CD8-positive, alpha-beta memory T cell (primary cell): ENCODE data around the gene DNAJC5. TPM values are rescaled to one million over a fixed set of nuclear protein-coding genes. Genes with fewer than 3 reads are reported as not detected.

Experiments
- CTCF ChIA-PET: fragments of 350-600 bp; sonication (Branson Sonifier 250); formaldehyde crosslinking; loops from one replicate; lab custom pipeline; 2021; ENCODE audit warnings: antibody characterized with exemption; lab: Charles Lee
- POLR2A ChIA-PET: fragments of 350-600 bp; sonication (Branson Sonifier 250); formaldehyde crosslinking; loops from one replicate; lab custom pipeline; 2021; ENCODE audit warnings: antibody characterized with exemption; lab: Charles Lee
- DNase-seq, 5 donors: peaks; one replicate each; pipeline versions ENCODE4 v3.0.0 to v3.0.0-alpha.2; 2020 to 2022; ENCODE audit warnings: mixed read lengths in 1 of 5
- H3K27ac ChIP-seq: one replicate; pipeline ENCODE4 v1.7.0; 2013; ENCODE audit warnings: low read depth, mild to moderate bottlenecking, low read length, moderate library complexity
- H3K27me3 ChIP-seq: 2 replicates; pipeline ENCODE4 v1.7.0; 2013; ENCODE audit warnings: low read length, mild to moderate bottlenecking; ENCODE audit not compliant: insufficient read depth, poor library complexity, severe bottlenecking
- H3K36me3 ChIP-seq: 2 replicates; pipeline ENCODE4 v1.7.0; 2013; ENCODE audit warnings: mild to moderate bottlenecking, low read length, moderate library complexity; ENCODE audit not compliant: insufficient read depth
- H3K4me1 ChIP-seq: 2 replicates; pipeline ENCODE4 v1.7.0; 2013; ENCODE audit warnings: mild to moderate bottlenecking, low read length, moderate library complexity; ENCODE audit not compliant: insufficient read depth
- H3K4me3 ChIP-seq: 2 replicates; pipeline ENCODE4 v1.7.0; 2013; ENCODE audit warnings: mild to moderate bottlenecking, low read length
- H3K9me3 ChIP-seq: 2 replicates; pipeline ENCODE4 v1.7.0; 2013; ENCODE audit warnings: mild to moderate bottlenecking, low read length
- H3K27ac Mint-ChIP-seq, 8 donors: one replicate each; pipeline ENCODE4 v1.8.0; 2020 to 2021; ENCODE audit warnings: mixed read lengths in 8 of 8, mild to moderate bottlenecking in 6 of 8, inconsistent platforms in 3 of 8, moderate library complexity in 3 of 8
- H3K27me3 Mint-ChIP-seq, 2 donors: one replicate each; pipeline ENCODE4 v1.8.0; 2020 to 2021; ENCODE audit warnings: mixed read lengths in 2 of 2, mild to moderate bottlenecking in 1 of 2, moderate library complexity in 1 of 2
- H3K36me3 Mint-ChIP-seq, 3 donors: one replicate each; pipeline ENCODE4 v1.8.0; 2020 to 2021; ENCODE audit warnings: mixed read lengths in 3 of 3, inconsistent platforms in 1 of 3, mild to moderate bottlenecking in 1 of 3
- H3K4me1 Mint-ChIP-seq, 3 donors: one replicate each; pipeline ENCODE4 v1.8.0; 2020 to 2021; ENCODE audit warnings: mixed read lengths in 3 of 3, inconsistent platforms in 1 of 3, mild to moderate bottlenecking in 1 of 3
- H3K4me3 Mint-ChIP-seq, 7 donors: one replicate each; pipeline ENCODE4 v1.8.0; 2020 to 2021; ENCODE audit warnings: mixed read lengths in 7 of 7, mild to moderate bottlenecking in 6 of 7, moderate library complexity in 4 of 7, inconsistent platforms in 2 of 7
- H3K9me3 Mint-ChIP-seq, 5 donors: one replicate each; pipeline ENCODE4 v1.8.0; 2020 to 2022; ENCODE audit warnings: mixed read lengths in 5 of 5, mild to moderate bottlenecking in 3 of 5, moderate library complexity in 2 of 5, inconsistent platforms in 1 of 5
- polyA plus RNA-seq: library from polyadenylated mRNA; unstranded; fragments of 300-500 nt; fragmentation: Illumina TruSeq; gene quantifications from one replicate; pipeline ENCODE4 v1.2.3, GENCODE V29; 2021
- total RNA-seq, 2 experiments: library from RNA; stranded (reverse); gene quantifications; one replicate each; pipeline ENCODE4 v1.2.3, GENCODE V29; 2021

Gene DNAJC5
- total and polyA plus RNA-seq, 3 experiments from 2014 or later: 8.3 to 40.9 (median 38.9) TPM

GRCh38 chr20:63884506-63885263, 10.2 kb upstream of the DNAJC5 start:
- no peaks in the 10 kb centered on the region for H3K9me3 ChIP-seq
- Mint-ChIP-seq H3K9me3 (no peaks in the 10 kb centered on the region), H3K4me3 (no peak overlapping the region), H3K27ac (no peak overlapping the region), H3K4me1 (peaks cover 0 to 4% (median 0%) of the 10 kb centered on the region in 3 donors), H3K36me3 (peaks cover 0 to 67% (median 2%) of the 10 kb centered on the region in 3 donors), H3K27me3 (no peaks in the 10 kb centered on the region)
- DNase-seq: no peak
- ChIA-PET POLR2A (no interaction called here), CTCF (interaction anchor here (0.6 to 1.1 kb wide), 2 partner anchors 20 to 74 kb away, joined by 3 read pairs; no protein-coding TSS in a partner anchor)
- peaks cover 22% of the 10 kb centered on the region for H3K36me3 ChIP-seq
- H3K27me3 ChIP-seq: no peaks in the 10 kb centered on the region
- H3K4me3 ChIP-seq: no peak overlapping the region
- no peaks in the 10 kb centered on the region for H3K4me1 ChIP-seq
- no peak overlapping the region for H3K27ac ChIP-seq

DNA sequence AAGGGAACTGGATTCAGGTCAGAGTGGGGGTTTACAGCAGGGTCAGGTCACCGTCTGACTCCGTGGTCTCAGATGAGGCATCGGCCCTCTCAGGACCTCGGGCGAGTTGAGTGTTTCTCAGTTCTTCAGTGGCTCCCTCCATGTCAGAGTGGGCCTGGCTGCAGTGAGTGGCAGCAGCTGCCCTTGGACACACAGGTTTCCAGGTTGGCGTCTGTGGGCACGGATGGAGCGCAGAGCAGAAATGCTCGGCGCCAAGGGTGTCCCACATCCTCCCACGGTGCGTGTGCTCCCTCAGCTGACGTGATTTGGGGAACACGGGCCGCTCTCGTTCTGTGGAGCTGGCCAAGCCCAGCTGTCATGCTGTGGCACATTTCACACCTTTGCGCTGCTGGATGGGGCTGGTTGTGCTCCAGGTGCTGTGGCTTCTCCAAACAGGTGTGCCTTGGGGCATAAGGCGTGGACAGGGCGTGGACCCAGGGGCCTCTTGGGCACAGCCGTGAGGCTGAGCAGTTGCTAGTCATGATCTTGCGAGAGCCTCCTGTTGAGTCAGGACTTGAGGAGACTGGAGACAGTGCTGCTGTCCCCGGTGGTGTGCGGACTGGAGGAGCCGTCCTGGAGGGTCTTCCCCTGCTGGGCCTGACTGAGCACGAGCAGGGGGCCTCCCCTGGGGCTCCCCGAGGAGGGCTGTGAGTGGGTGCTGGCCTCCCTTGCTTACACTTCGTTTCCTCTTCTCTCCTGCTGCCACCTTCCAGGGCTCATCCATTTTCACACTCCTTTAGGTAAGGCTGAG, 9.5 kb upstream of the DNAJC5 start:
- no peaks in the 10 kb centered on the region for H3K9me3 Mint-ChIP-seq
- peaks cover 0 to 4% (median 0%) of the 10 kb centered on the region in 3 donors for H3K4me1 Mint-ChIP-seq
- POLR2A ChIA-PET: no interaction called here

DNA sequence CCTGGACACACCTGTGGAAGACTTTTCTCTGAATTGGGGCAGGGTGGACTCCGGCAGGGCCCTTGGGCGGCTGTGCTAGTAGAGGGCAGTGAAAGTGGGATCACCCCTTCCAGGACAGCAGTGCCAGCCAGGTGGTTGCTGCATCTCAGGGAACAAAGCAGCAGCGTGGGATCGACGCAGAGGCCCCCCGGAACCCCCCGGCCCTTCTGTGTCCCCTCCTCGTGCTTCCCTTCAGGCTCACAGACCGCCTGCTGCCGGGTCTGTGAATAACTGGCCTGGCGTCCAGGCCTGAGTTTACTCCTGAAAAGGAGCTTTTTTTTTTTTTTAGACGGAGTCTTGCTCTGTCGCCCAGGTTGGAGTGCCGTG, 8.9 kb upstream of the DNAJC5 start:
- no peak overlapping the region for H3K27ac ChIP-seq
- no peak overlapping the region for H3K4me3 ChIP-seq
- POLR2A ChIA-PET: no interaction called here
- no peaks in the 10 kb centered on the region for H3K9me3 ChIP-seq
- H3K4me3 Mint-ChIP-seq: no peak overlapping the region
- no peaks in the 10 kb centered on the region for H3K27me3 Mint-ChIP-seq
- CTCF ChIA-PET: no interaction called here
- no peaks in the 10 kb centered on the region for H3K27me3 ChIP-seq
- H3K9me3 Mint-ChIP-seq: no peaks in the 10 kb centered on the region
- H3K4me1 Mint-ChIP-seq: peaks cover 0 to 4% (median 0%) of the 10 kb centered on the region in 3 donors
- no peak overlapping the region for H3K27ac Mint-ChIP-seq
- no peak for DNase-seq
- H3K36me3 Mint-ChIP-seq: peaks cover 0 to 78% (median 5%) of the 10 kb centered on the region in 3 donors
- no peaks in the 10 kb centered on the region for H3K4me1 ChIP-seq
- H3K36me3 ChIP-seq: peaks cover 26% of the 10 kb centered on the region

More for the DNA sequence above, 9.5 kb upstream of the DNAJC5 start:
- H3K4me3 Mint-ChIP-seq: no peak overlapping the region
- Histone ChIP-seq H3K4me1 (no peaks in the 10 kb centered on the region), H3K36me3 (peaks cover 26% of the 10 kb centered on the region), H3K9me3 (no peaks in the 10 kb centered on the region), H3K27me3 (no peaks in the 10 kb centered on the region), H3K27ac (no peak overlapping the region), H3K4me3 (no peak overlapping the region)
- CTCF ChIA-PET: interaction anchor here (1.1 kb wide), 1 partner anchor 21 kb away, joined by 3 read pairs; no protein-coding TSS in a partner anchor
- H3K27ac Mint-ChIP-seq: no peak overlapping the region
- no peak for DNase-seq
- peaks cover 0 to 73% (median 5%) of the 10 kb centered on the region in 3 donors for H3K36me3 Mint-ChIP-seq
- no peaks in the 10 kb centered on the region for H3K27me3 Mint-ChIP-seq

DNA sequence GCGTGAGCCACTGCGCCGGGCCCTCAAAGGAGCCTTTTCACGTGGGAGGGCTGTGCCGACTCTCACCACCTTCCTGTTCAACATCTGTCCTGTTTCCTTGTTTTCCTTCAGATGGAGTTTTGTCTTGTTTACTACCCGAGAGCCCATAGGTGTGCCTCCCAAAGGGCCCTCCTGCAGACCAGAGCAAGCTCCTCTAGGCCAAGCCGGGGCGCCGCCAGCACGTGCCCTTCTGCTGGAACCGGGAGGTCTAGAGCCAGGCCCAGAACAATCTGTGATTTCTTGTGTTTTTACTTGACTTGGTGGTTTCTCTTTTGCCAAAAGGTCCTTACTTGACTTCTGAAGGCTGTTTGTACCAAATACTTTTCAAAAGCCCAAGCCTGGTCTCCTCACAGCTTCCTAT, 8.0 kb upstream of the DNAJC5 start:
- H3K27me3 Mint-ChIP-seq: no peaks in the 10 kb centered on the region
- no peaks in the 10 kb centered on the region for H3K27me3 ChIP-seq
- H3K4me1 Mint-ChIP-seq: peaks cover 0 to 4% (median 0%) of the 10 kb centered on the region in 3 donors
- no peak for DNase-seq
- no peak overlapping the region for H3K27ac ChIP-seq
- H3K36me3 Mint-ChIP-seq: peaks cover 0 to 76% (median 5%) of the 10 kb centered on the region in 3 donors
- no peak overlapping the region for H3K4me3 ChIP-seq
- H3K27ac Mint-ChIP-seq: no peak overlapping the region
- no peak overlapping the region for H3K4me3 Mint-ChIP-seq
- no peaks in the 10 kb centered on the region for H3K9me3 ChIP-seq
- H3K4me1 ChIP-seq: no peaks in the 10 kb centered on the region
- POLR2A ChIA-PET: interaction anchor here (0.5 to 1.0 kb wide), 2 partner anchors 22 to 34 kb away, joined by 3 to 4 read pairs; partner anchors contain the start of gene TPD52L2
- CTCF ChIA-PET: no interaction called here
- peaks cover 26% of the 10 kb centered on the region for H3K36me3 ChIP-seq
- no peaks in the 10 kb centered on the region for H3K9me3 Mint-ChIP-seq

DNA sequence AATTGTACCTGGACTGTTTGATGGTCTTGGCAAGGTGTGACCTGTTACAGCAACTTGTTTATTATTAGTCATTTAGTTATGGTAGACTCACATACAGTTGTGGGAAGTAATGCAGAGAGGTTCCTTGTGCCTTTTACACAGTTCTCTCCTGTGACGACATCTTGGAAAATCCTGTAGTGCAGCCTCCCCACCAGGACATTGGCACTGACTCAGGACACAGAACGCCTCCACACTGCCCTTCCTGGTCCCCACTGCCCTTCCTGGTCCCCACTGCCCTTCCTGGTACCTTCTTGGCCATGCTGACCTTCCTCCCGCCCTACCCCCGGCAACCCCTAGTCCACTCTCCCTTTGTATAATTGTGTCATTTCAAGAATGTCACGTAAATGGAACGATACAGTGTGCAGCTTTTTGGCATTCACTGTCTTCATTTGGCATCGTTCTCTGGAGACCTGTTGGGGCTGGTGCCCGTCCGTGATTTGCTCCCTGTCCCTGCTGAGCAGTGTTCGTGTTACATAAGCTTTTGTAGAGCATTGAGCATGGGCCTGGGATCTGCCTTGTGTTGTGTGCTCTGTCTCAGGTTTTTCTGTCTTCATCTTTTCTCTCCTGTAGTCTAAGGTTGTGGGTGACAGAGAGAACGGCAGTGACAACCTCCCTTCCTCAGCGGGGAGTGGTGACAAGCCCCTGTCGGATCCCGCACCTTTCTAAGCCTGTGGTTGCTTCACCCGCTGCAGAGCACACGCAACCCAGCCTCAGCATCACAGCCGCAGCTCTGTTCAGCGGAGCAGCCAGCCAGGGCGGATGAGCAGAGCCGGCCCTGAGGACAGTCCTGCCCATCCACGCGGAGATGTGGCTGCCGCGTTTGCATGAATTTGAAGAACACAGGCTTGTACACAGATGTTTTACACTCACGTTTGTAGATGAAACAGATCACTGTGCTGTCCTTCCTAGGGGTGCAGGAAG, 5.4 kb upstream of the DNAJC5 start:
- POLR2A ChIA-PET: no interaction called here

GRCh38 chr20:63890201-63890576, 4.7 kb upstream of the DNAJC5 start:
- peaks cover 0 to 47% (median 5%) of the 10 kb centered on the region in 3 donors for H3K36me3 Mint-ChIP-seq
- no peaks in the 10 kb centered on the region for H3K27me3 Mint-ChIP-seq
- Histone ChIP-seq H3K4me1 (peaks cover 6% of the 10 kb centered on the region), H3K4me3 (no peak overlapping the region), H3K36me3 (peaks cover 17% of the 10 kb centered on the region), H3K27me3 (no peaks in the 10 kb centered on the region), H3K9me3 (no peaks in the 10 kb centered on the region), H3K27ac (no peak overlapping the region)
- no peak overlapping the region for H3K27ac Mint-ChIP-seq
- H3K4me3 Mint-ChIP-seq: no peak overlapping the region
- DNase-seq: no peak
- H3K4me1 Mint-ChIP-seq: peaks cover 4 to 9% (median 5%) of the 10 kb centered on the region in 3 donors
- POLR2A ChIA-PET: no interaction called here
- CTCF ChIA-PET: no interaction called here
- no peaks in the 10 kb centered on the region for H3K9me3 Mint-ChIP-seq

More for the DNA sequence above, 5.4 kb upstream of the DNAJC5 start:
- Mint-ChIP-seq H3K9me3 (no peaks in the 10 kb centered on the region), H3K4me1 (peaks cover 4 to 10% (median 5%) of the 10 kb centered on the region in 3 donors), H3K27ac (no peak overlapping the region), H3K4me3 (no peak overlapping the region), H3K36me3 (peaks cover 0 to 54% (median 5%) of the 10 kb centered on the region in 3 donors), H3K27me3 (no peaks in the 10 kb centered on the region)
- DNase-seq: no peak
- Histone ChIP-seq H3K9me3 (no peaks in the 10 kb centered on the region), H3K36me3 (peaks cover 19% of the 10 kb centered on the region), H3K4me1 (peaks cover 6% of the 10 kb centered on the region), H3K27me3 (no peaks in the 10 kb centered on the region), H3K27ac (no peak overlapping the region), H3K4me3 (no peak overlapping the region)
- CTCF ChIA-PET: no interaction called here

GRCh38 chr20:63890616-63891015, 4.3 kb upstream of the DNAJC5 start:
- Histone ChIP-seq H3K27me3 (no peaks in the 10 kb centered on the region), H3K27ac (no peak overlapping the region), H3K9me3 (no peaks in the 10 kb centered on the region), H3K4me1 (peaks cover 6% of the 10 kb centered on the region), H3K4me3 (no peak overlapping the region), H3K36me3 (peaks cover 13% of the 10 kb centered on the region)
- CTCF ChIA-PET: interaction anchor here (1.6 to 2.5 kb wide), 2 partner anchors 26 to 83 kb away, joined by 4 to 14 read pairs; partner anchors contain the start of gene TPD52L2
- POLR2A ChIA-PET: no interaction called here
- H3K27ac Mint-ChIP-seq: peak overlapping the region in 1 of 8 donors; percentile 36
- DNase-seq: no peak
- H3K4me1 Mint-ChIP-seq: peaks cover 4 to 9% (median 6%) of the 10 kb centered on the region in 3 donors
- no peak overlapping the region for H3K4me3 Mint-ChIP-seq
- no peaks in the 10 kb centered on the region for H3K9me3 Mint-ChIP-seq
- peaks cover 0 to 47% (median 5%) of the 10 kb centered on the region in 3 donors for H3K36me3 Mint-ChIP-seq
- no peaks in the 10 kb centered on the region for H3K27me3 Mint-ChIP-seq
